HUDEP-2 (cell line): ENCODE data around the gene PPP1R12B.
"Not testable (repeated sequence)": the region's sequence is repeated elsewhere in the genome, so short reads cannot be mapped to it uniquely, and the experiment has no call there.

Experiments used
- DNase-seq, 76 experiments: peaks; one replicate each; lab custom pipeline; 2025; ENCODE audit not compliant: unreplicated experiment in 76 of 76; lab: John Stamatoyannopoulos, UW

PPP1R12B gene

DNA sequence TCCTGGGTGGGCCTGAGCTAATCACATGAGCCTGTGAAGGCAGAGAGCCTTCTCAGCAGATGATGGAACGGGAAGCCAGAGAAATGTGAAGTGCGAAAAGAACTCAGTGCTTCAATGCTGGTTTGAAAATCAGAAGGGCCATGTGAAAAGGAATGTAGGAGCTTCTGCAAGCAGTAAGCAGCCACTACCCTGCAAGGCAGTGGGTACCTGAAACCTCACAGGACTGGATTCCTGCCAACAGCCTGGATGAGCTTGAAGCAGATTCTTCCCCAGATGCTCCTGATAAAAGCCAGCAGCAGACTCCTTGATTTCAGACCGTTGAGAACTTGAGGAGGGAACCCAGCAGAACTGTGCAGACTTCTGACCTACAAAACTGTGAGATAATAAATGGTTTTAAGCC is 203.2 kb downstream of the PPP1R12B start:
- DNase-seq = peak in 9 of 76 experiments; percentile 1 to 18 (median 6)

DNA sequence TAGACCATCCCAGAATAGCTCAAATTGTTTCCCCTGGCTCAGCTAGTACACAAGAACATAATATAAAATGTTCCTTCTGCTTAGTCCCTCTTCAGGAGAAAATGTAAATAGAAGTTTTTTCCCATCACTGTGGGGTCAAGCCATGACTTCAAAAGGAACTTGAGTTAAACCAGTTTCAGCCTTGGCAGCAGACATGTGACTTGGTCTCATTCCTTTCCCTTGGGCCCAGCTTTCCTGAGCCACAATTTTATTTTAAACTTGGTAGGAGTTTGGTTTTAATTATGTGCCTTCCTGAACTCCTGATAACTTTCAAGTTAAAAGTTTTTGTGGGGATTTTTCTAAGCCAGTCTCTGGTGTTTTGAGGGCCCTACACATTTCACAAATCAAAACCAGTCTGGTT is 204.1 kb downstream of the PPP1R12B start:
- not testable (repeated sequence) for DNase-seq

DNA sequence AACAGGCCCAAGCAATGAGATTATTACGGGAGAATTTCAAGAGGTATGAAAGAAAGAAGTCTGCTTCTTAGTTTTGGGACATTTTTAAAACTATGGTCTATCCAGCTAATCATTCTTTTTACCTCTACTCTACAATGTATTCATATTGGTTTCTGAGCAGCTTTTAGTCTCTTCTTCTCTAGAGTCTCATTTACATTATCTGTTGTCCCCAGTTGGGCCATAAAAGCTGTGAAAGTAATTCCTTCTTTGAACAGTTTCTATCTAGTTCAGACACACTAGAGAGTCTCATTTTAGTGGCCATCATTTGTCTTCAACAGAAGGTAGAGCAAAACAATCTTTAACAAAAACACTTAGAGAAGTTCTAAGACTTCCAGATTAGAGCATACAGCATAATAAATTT is 204.6 kb downstream of the PPP1R12B start:
- not testable (repeated sequence) for DNase-seq

DNA sequence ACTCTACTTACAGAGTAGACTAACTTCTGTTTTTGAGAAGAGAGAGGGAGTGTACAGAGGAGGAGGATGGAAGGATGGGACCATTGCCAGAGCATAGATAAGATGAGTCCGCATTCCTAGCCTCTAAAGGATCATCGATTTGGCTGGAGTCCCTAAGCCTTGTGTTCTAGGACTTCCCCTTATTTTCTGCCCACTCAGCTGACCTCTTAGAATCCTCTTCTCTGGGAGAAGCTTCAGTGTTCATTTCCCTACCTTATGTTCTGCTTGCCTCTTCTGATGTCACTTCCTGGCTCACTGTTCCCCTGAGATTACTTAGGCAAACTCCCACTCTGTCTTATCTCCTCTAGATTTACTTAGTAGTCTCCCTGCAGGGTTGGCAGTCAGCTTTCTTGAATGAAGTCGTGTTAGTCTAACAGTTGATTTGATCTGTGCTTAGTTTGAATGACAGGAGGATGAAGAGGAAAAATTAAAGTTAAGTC is 205.1 kb downstream of the PPP1R12B start:
- peak in 63 of 76 experiments; percentile 6 to 86 (median 58) for DNase-seq

DNA sequence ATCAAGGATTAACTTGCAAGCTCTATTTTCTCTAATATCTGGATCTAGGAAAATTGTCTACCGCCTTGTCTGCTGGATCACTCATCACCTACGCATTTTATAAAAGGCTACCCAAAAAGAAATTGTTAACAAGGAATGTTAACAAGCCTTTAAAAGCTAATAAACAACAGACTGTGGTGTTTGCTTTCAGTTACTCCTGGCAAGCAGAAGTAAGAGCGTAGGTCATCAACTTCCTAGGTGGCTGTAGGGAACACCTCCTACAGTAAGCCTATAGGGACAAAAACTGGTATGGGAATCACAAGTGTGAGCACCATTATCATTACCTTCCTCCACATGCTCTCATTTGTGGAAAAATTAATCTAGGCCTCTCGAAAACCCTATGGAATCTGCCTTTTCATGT is 206.1 kb downstream of the PPP1R12B start:
- not testable (repeated sequence) for DNase-seq

DNA sequence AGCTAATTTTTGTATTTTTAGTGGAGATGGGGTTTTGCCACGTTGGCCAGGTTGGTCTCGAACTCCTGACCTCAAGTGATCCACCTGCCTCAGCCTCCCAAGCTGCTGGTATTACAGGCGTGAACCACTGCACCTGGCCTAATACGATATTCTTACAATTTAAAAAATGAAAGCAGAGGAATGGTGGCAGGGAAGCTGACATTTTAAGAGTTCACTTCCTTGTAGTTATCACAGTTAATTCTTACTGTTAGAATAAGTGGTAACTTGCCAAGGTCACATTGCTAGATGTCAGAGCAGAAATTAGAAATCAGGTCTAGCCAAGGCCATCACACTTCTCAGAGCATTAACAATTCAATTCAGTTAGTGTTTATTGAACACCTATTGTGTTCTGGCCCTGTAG is 207.5 kb downstream of the PPP1R12B start:
- DNase-seq = not testable (repeated sequence)

DNA sequence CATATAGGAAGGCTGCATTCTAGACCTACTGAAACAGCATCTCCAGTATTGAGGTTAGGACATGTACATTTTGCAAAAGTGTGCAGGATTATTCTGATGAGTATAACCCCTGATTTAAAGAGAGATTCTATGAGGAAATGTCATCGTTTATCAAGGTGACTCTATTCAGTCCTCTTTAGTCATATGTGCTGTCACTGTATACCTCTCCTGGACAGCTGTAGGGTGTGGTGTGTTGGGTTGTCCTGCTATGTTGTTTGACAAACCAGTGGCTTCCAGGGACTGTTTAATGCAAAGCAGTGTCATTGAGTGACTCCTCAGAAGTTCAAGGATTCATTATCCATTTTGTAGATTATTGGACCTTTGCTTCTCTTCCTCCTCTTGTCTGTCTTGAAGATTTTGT is 209.2 kb downstream of the PPP1R12B start:
- not testable (repeated sequence) for DNase-seq

DNA sequence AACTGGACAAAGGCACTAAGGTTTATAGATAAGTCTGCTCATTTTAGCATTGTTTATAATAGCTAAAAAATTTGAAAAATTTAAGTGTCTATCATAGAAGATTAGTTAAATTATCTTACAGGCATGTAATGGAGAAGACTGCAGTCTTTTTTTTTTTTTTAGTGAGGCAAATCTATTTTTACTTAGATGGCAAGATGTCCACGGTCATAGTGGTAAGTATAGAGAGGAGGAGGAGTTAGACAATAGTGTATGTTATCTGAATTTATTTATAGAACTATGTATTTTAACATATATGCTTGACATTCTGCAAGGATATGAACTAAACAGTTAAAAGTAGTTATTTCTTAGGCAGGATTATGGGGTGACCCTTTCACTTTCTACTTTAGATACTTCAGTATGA is 212.7 kb downstream of the PPP1R12B start:
- DNase-seq = no peak

DNA sequence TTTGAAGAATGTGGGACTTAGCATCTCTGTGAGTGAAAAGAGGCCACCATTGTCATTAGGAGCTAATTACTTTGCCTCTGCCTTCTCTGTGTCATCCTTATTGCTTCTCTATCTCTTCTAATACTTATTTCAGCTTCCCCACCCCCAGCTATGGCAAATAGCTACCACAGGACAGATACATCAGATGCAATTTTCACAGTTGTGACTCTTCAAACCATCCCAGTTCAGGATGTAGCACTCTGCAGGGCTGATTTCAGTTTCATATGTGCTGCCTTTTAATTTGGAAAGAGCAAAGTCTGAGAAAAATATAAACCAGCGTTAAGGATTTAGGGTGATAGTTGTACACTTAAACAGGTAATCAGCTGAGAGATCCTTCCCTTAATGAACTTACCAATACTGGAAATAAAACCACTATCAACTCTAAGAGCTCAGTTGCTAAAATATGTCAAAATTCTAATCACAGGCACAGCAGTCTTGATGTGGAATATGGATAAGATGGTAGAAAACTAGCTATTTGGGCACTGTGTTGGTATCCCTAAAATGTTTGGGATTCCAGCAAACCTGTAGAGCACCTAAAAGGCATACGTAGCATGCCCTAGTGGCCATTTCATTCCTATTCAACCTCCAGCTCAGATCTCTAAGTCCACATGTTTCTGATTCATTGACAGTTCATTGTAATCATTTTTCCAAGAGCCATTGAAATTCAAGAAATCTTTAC is 213.4 kb downstream of the PPP1R12B start:
- DNase-seq = no peak

DNA sequence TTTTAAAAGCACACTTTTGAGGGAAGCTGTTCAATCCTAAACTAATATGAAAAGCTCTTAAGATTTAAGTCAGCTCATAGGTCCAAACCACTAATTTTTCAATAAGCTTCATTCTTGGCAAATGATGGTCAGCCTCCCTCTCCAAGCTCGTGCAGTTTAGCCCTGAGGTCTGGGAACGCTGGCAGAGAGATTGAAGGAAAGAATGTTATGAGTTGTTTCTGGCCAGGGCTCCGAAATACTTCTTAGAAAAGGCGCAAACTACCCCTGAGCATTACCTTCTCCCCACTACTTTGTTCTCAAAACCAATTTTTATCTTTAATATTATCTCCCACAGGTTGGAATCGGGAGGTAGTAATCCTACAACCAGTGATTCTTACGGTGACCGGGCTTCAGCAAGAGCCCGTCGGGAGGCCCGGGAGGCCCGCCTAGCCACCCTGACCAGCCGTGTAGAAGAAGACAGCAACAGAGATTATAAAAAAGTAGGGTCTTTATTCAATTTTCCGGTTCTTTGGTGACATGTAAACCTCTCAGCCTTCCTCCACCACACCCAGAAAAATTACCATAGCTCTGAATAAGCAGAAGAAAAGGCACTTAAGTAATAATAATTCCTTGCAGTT is 214.1 kb downstream of the PPP1R12B start:
- DNase-seq = no peak

DNA sequence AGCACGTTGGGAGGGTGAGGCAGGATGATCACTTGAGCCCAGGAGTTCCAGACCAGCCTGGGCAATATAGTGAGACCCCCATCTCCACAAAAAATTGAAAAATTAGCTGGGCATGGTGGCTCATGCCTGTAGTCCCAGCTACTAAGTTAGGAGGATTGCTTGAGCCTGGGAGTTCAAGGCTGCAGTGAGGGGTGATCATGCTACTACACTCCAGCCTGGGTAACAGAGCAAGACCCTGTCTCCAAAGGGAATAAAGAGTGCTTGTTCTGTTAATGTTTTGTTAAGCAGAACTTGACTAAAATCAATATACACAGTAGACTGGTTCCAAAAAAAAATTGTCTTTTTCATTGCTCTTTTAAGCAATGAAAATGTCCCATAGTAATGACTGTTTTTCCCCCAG is 215.3 kb downstream of the PPP1R12B start:
- DNase-seq = no peak

DNA sequence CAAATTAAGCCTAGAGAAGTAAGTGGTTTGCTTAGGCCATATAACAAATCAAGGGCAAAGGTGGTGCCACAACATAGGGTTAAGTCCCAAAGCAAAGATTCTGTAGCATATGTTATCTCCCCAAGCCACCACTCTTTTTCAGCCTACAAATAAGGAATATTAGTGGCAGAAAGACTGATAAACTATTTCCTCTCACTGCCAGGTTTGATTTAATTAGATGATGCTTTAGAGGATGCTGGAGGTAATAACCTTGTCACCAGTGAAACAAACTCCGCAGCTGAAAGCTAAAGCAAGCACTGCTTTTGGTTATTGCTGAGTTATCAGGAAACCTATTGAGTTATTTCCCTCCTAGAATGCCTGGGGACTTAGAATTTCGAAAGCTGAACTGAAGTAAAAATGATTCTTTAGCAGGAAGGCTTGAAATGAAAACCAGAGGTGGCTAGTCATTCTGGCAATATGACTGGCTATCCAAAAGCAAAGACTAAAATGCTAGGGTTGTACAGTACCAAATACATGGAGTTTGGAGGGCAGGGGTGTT is 216.5 kb downstream of the PPP1R12B start:
- no peak for DNase-seq

DNA sequence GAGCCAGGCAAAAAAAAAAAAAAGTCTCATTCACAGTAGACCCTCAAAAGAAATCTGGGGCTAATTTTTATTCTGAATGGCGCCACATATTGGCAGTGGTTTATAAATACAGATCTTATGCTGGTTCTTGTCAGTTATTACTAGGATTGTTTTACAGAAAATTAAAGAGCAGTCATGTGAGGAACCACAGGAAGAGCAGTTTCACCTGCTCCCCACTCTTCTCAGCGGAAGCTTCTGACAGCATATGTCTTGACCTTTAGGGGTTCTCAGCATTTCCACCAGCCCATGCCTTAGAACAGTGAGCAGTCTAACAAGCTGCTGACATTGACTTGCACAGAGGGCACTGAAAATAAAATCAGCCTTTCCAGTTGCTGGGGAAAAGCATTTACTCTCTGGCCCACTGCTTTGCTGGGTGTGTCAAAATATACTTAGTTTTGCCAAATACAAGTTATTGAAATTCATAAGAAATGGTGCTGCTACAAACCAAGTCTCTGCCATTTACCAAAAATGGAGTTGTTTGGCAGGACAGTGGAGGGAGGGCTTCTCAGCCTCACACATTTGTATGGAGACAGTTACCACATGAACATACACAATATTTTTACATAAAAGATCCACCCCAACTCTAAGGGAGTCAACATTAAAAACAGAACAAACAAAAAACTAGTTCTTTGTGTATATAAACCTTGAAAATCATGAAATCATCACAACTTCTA is 217.5 kb downstream of the PPP1R12B start:
- no peak for DNase-seq

DNA sequence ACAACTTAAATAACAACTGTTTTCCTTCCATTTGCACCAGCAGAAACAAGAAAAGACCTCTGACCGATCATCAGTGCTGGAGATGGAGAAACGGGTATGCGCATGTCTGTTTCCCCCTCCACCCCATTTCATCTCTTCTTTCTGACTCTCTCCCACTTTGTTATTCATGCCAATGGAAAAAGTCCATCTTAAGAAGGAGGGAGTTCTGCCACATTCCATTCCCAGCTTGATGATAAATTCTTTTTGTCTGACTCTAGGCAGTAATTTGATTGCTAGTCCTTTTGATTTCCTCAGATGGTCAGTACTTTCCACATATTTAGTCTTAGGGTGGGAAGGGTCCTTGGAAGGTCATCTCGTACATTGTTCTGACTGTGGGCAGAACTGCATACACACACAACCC is 219.2 kb downstream of the PPP1R12B start:
- DNase-seq = no peak

DNA sequence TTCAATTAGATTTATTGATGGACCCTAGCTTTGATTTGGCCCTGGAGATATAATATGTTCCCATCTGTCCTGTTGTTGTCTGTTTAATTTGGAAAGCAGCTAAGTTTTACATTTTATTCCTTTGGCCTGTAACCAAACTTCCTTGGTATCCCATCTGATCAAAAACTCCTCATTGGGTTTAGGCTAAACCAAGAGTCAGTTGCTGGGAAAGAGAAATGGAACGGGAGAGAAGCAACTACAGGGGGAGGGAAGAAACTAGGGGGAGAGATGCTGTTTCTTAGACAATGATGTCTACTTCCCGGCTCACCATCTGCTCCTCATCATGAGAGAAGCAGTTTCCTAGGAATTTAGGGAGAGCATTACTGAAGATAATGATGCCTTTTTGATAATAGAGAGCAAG is 219.9 kb downstream of the PPP1R12B start:
- no peak for DNase-seq

DNA sequence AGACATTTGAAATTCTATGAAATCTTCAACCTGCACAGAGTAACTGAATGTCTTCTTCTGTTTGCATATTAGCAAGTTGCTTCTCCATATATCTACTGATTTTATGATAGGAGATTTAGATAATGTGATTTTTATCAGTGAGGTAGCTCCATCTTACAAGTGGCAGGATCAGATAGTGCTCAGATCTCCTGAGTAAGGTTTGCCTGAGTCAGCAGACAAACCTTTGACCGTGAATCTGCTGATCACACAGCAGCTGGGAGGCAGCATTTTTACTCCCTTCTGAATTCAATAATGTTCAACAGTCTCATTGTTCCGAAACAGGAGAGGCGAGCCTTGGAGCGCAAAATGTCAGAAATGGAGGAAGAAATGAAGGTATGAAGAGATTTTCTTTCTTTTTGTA is 220.3 kb downstream of the PPP1R12B start:
- no peak for DNase-seq

DNA sequence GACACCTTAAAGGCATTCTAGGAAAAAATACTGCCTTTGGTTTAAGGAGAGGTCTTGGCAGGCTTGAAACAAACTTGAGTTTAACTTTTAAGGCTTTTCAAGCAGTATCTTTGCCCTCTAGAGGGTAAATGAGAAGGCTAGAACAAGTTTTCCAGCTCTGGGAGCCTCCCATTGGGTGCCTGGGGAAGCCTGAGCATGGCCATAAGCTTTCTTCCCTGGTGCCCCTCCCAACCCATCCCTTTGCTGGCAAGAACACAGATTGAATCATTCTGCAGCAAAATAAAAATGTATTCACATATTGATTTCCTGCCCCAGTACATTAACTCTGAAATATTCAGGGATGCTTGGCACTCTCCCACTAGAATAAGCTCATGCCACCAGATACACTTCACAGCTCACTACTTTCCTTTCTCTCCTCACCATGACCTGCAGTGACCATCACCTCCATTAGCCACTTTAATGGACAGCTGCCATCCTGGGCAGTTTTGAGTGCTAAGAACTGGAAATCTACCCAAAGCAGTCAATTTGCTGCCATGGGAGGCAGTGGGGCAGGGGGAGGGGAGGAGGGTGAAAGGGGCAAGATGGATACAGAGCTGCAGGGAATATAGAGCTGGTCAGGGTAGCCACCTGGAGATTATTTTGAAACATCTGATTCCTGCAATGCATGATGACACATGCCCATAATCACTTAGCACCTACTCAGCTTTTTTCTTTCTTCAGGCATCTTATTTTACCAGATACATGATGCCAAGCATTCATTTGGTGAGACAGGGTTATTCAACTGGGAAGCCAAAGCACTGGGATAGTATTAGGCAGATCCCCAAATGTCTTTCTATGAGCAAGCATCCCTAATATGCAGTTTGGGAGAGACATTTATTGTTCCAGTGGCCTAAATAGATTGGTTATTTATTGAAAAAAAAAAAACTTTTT is 221.2 kb downstream of the PPP1R12B start:
- no peak for DNase-seq

DNA sequence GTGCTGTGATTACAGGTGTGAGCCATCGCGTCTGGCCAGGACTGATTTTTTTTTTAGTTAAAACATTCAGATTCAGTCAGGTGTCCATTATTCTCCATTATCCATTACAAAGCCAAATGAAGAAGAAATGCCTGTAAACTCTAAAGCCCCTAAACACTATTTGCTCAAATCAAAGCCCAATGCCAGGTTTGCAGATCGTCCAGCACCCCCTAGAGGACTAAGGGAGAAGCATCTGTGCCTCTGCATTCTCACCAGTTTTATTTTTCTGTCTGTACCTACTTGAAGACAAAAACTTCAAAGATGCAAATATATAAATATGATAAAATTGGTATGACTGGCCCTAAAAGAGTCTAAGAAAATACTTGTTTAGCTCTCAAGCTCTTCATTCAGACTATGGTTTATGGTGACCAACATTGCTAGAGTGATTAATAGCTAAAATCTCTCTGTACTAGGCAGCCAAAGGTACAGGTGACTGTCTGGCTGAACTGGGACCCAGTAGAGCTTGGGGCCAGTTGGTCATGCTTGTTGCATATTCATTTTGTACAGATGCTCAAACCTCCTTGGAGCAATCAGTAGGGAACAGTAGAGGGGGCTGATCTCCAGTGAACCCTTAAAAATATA is 223.3 kb downstream of the PPP1R12B start:
- peak in 16 of 76 experiments; percentile 2 to 41 (median 16) for DNase-seq

DNA sequence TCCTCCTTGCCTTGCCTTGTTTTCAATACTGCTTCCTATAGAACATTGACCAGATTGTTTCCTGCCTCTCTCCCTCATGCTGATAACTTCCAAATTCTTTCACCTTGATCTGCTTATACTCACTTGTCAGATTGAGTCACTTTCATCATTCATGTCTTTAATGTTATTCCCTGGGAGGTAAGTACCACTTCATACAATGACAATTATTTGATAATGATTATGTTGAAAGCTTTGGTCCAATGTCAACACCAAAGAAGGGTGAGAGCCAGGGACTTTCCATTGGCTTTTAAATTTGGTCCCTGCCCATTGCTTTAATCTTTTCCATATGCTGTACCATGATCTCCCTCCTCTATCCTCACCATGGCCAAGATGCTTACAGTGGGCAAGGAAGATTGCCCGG is 224.4 kb downstream of the PPP1R12B start:
- no peak for DNase-seq
